SK-N-MC (cell line): ENCODE measurements around the gene CFAP74.

Experiments used
- EZH2 ChIP-seq: fragments of 200-600 bp; sonication (generic); IDR thresholded peaks from one replicate; pipeline ENCODE4 v1.6.1; 2017; ENCODE audit warnings: antibody characterized with exemption
- FOXP2 ChIP-seq: optimal IDR thresholded peaks from 2 replicates; pipeline ENCODE3; 2011; ENCODE audit warnings: mild to moderate bottlenecking, moderate library complexity; ENCODE audit not compliant: insufficient read depth; ENCODE audit errors: extremely low read length, control extremely low read depth
- POLR2AphosphoS5 ChIP-seq: IDR thresholded peaks from 2 replicates; pipeline ENCODE4 v1.6.1; 2012; ENCODE audit warnings: mild to moderate bottlenecking, low read depth, low read length, borderline replicate concordance

DNA sequence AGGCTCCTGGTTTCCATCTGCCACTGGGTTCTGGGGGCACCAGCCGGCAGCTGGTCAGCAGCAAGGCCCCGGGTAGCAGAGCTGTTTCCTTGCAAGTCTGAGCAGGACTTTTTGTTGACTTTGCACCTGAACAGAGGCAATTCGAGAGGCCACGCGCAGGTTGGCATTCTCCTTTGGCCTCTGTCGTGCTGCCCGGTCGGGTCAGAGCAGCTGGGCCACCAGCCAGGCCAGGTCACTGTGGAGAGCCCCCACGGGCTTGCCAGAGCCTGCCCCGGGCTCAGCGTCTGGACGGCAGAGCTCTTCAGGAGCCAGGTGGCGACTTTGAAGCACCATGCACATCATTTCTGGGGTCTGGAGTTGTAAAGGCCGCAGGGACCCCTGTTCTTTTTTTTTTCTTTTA is 56.1 kb downstream of the CFAP74 start:
- TF ChIP-seq EZH2 = no peak
- no peak for TF ChIP-seq POLR2AphosphoS5
- no peak for TF ChIP-seq FOXP2
